Testis (tissue), 3 donors: ENCODE data around the gene ADAM23. TPM values are rescaled to one million over a fixed set of nuclear protein-coding genes. Genes with fewer than 3 reads are reported as not detected.

Experiments used
- DNase-seq: peaks from one replicate; pipeline ENCODE4 v3.0.0-alpha.2; 2019
- H3K27ac ChIP-seq, 2 donors: fragments of 200-600 bp; sonication (generic); one replicate each; pipeline ENCODE4 v1.5.1; 2019
- H3K27me3 ChIP-seq: fragments of 200-600 bp; sonication (generic); one replicate; pipeline ENCODE4 v1.5.1; 2019
- H3K36me3 ChIP-seq: fragments of 200-600 bp; sonication (generic); one replicate; pipeline ENCODE4 v1.5.1; 2017; ENCODE audit warnings: low read depth; ENCODE audit errors: missing control alignments
- H3K4me1 ChIP-seq: fragments of 200-600 bp; sonication (generic); one replicate; pipeline ENCODE4 v1.5.1; 2019
- H3K4me3 ChIP-seq, 2 donors: fragments of 200-600 bp; sonication (generic); one replicate each; pipeline ENCODE4 v1.5.1; 2017 to 2019
- H3K9me3 ChIP-seq: fragments of 200-600 bp; sonication (generic); one replicate; pipeline ENCODE4 v1.5.1; 2017
- CTCF ChIP-seq, 3 experiments: fragments of 450-650 bp in 2 of 3; fragments of 200-600 bp in 1 of 3; sonication (generic) in 1 of 3; IDR thresholded peaks; one replicate each; pipeline ENCODE4 v1.5.1; 2016 to 2019; ENCODE audit warnings: antibody characterized with exemption in 3 of 3, mild to moderate bottlenecking in 2 of 3, moderate library complexity in 1 of 3
- POLR2A ChIP-seq: fragments of 450-650 bp; IDR thresholded peaks from one replicate; pipeline ENCODE4 v1.6.1; 2017; ENCODE audit warnings: antibody characterized with exemption, mild to moderate bottlenecking, moderate library complexity
- WGBS, 2 donors: methylation state at CpG; one replicate each; pipeline ENCODE4 v1.1.5; 2018; 5-methylcytosine and 5-hydroxymethylcytosine counted together
- intact Hi-C: fragments of 100-400 bp; cut with DNase I; formaldehyde crosslinking; loops from one replicate; pipeline ENCODE4 v1.15.1; 2023; ENCODE audit warnings: low total_unique reads
- polyA plus RNA-seq: library from polyadenylated mRNA; stranded (reverse); fragments of 350-450 nt; fragmentation: Illumina TruSeq; extraction: RNeasy Lipid Tissue Mini Kit (QIAGEN cat#74804); gene quantifications from one replicate; pipeline ENCODE4 v1.2.3, GENCODE V29; 2014; ENCODE audit warnings: low read depth, low replicate concordance; ENCODE audit not compliant: insufficient read depth
- total RNA-seq, 2 donors: library from RNA; depleted of rRNA; stranded (reverse); fragments of >200 nt; gene quantifications; one replicate each; pipeline ENCODE4 v1.2.3, GENCODE V29; 2016

Gene ADAM23
- total and polyA plus RNA-seq, 3 donors from 2014 or later: 14.5 to 24.2 (median 19.5) TPM

- H3K4me3 ChIP-seq: no peak overlapping the region
- no peaks in the 10 kb centered on the region for H3K9me3 ChIP-seq
- no peaks in the 10 kb centered on the region for H3K36me3 ChIP-seq
- 92% methylated on average over 1 of the region's 1 CpG for WGBS, 2 donors
- no peaks in the 10 kb centered on the region for H3K4me1 ChIP-seq
- intact Hi-C loops: no loop called here
- no peak for DNase-seq
- no peaks in the 10 kb centered on the region for H3K27me3 ChIP-seq
- TF ChIP-seq CTCF (IDR thresholded peaks at IDR 0.05): no peak
- no peak for TF ChIP-seq POLR2A
- no peak overlapping the region for H3K27ac ChIP-seq
Observed at GRCh38 chr2:206561962-206562361, 118.6 kb downstream of the ADAM23 start.

GRCh38 chr2:206562375-206562774 lies 119.0 kb downstream of the ADAM23 start:
- TF ChIP-seq POLR2A (no peak), CTCF (IDR thresholded peaks at IDR 0.05) (no peak)
- Histone ChIP-seq H3K4me1 (no peaks in the 10 kb centered on the region), H3K27ac (no peak overlapping the region), H3K36me3 (no peaks in the 10 kb centered on the region), H3K9me3 (no peaks in the 10 kb centered on the region), H3K4me3 (no peak overlapping the region), H3K27me3 (no peaks in the 10 kb centered on the region)
- intact Hi-C loops: no loop called here
- no peak for DNase-seq
- WGBS, 2 donors: 88 to 90% methylated on average over 2 of the region's 2 CpGs

GRCh38 chr2:206563374-206563773 lies 120.0 kb downstream of the ADAM23 start:
- WGBS, 2 donors: 88 to 89% methylated on average over 2 of the region's 2 CpGs
- no peaks in the 10 kb centered on the region for H3K27me3 ChIP-seq
- no peak for DNase-seq
- H3K4me1 ChIP-seq: no peaks in the 10 kb centered on the region
- H3K4me3 ChIP-seq: no peak overlapping the region
- no peak overlapping the region for H3K27ac ChIP-seq
- intact Hi-C loops: no loop called here
- TF ChIP-seq POLR2A (no peak), CTCF (IDR thresholded peaks at IDR 0.05) (no peak)
- H3K36me3 ChIP-seq: no peaks in the 10 kb centered on the region
- no peaks in the 10 kb centered on the region for H3K9me3 ChIP-seq

- no peak for TF ChIP-seq POLR2A
- TF ChIP-seq CTCF (IDR thresholded peaks at IDR 0.05): no peak
- H3K4me1 ChIP-seq: no peaks in the 10 kb centered on the region
- no peaks in the 10 kb centered on the region for H3K9me3 ChIP-seq
- 62 to 70% methylated on average over 4 of the region's 4 CpGs for WGBS, 2 donors
- intact Hi-C loops: no loop called here
- no peak overlapping the region for H3K27ac ChIP-seq
- no peak for DNase-seq
- no peaks in the 10 kb centered on the region for H3K27me3 ChIP-seq
- H3K36me3 ChIP-seq: no peaks in the 10 kb centered on the region
- no peak overlapping the region for H3K4me3 ChIP-seq
Observed at GRCh38 chr2:206565666-206566065, 122.3 kb downstream of the ADAM23 start.

GRCh38 chr2:206569470-206569869 lies 126.1 kb downstream of the ADAM23 start:
- intact Hi-C loops: no loop called here
- Histone ChIP-seq H3K36me3 (no peaks in the 10 kb centered on the region), H3K27me3 (no peaks in the 10 kb centered on the region), H3K27ac (no peak overlapping the region), H3K4me3 (no peak overlapping the region), H3K9me3 (no peaks in the 10 kb centered on the region), H3K4me1 (no peaks in the 10 kb centered on the region)
- no peak for TF ChIP-seq POLR2A
- 92 to 96% methylated on average over 3 of the region's 3 CpGs for WGBS, 2 donors
- no peak for DNase-seq
